ENCODE results near the gene IAH1. TPM values are rescaled to one million over a fixed set of nuclear protein-coding genes. Genes with fewer than 3 reads are reported as not detected.

IAH1 gene
- total RNA-seq, 1 experiment from 2014 or later = 25.0 TPM

DNA sequence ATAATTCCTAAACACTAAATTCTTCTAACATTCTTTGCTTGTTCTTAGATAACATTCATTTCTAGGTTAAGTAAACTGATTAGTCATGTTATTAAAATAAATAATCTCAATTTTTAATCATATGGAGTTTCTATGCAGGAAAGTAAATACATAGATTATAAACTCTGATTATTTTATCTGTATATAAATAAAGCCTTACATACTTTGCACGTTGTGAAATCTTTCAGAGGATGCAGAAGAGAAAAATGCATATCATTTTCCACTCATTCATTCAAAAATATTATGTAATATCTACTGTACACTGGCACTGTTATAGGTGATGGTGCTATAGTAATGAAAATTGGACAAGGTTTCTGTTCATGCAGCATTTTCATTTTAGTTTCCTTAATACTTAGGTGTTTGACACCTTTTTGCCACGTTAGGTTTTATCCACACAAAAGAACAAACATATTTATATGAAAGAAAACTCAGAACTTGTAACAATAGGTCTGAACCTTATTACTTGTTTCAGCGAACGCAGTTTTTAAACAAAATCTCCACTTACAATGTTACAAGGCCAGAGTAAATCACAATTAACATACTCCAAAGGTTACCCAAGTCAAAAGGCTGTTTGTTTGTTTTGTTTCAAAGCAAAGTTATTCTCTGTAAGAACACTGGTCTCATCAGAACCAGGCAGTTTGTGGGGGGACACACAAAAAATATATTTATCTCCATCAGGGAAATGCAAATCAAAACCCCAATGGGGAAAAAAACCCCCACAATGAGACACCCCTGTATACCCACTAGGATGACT is 53.8 kb downstream of the IAH1 start:
- H3K27ac Mint-ChIP-seq (ENCODE audit: unreplicated experiment) = no peak overlapping the region
- BruUV-seq (replicated peaks) = no TSS peak

DNA sequence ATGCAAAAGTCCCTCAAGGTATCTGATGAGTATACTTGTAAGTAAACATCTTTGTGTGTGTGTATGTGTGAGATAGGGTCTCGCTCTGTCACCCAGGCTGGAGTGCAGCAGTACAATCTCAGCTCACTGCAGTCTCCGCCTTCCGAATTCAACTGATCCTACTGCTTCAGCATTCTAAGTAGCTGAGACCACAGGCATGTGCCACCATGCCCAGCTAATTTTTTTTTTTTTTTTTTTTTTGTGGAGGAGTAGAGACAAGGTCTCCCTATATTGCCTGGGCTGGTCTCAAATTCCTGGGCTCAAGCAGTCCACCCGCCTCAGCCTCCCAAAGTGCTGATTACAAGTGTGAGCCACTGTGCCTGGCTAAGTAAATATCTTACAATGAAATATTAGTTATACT is 58.1 kb downstream of the IAH1 start:
- Mint-ChIP-seq H3K27ac (ENCODE audit: unreplicated experiment) (no peak overlapping the region), H3K36me3 (ENCODE audit: insufficient read depth, unreplicated experiment) (peaks cover 41% of the 10 kb centered on the region), H3K4me3 (ENCODE audit: low read depth, unreplicated experiment) (no peak overlapping the region), H3K9me3 (ENCODE audit: low read depth, unreplicated experiment) (no peaks in the 10 kb centered on the region), H3K27me3 (ENCODE audit: unreplicated experiment) (no peaks in the 10 kb centered on the region), H3K4me1 (ENCODE audit: low read depth, unreplicated experiment) (peaks cover 18% of the 10 kb centered on the region)
- intact Hi-C loops (cut with micrococcal nuclease; ENCODE audit: unreplicated experiment) = no loop called here
- no peak for DNase-seq
- no TSS peak for BruUV-seq (replicated peaks)
- CTCF ChIA-PET = no interaction called here
- TF ChIP-seq, protein P1, sequence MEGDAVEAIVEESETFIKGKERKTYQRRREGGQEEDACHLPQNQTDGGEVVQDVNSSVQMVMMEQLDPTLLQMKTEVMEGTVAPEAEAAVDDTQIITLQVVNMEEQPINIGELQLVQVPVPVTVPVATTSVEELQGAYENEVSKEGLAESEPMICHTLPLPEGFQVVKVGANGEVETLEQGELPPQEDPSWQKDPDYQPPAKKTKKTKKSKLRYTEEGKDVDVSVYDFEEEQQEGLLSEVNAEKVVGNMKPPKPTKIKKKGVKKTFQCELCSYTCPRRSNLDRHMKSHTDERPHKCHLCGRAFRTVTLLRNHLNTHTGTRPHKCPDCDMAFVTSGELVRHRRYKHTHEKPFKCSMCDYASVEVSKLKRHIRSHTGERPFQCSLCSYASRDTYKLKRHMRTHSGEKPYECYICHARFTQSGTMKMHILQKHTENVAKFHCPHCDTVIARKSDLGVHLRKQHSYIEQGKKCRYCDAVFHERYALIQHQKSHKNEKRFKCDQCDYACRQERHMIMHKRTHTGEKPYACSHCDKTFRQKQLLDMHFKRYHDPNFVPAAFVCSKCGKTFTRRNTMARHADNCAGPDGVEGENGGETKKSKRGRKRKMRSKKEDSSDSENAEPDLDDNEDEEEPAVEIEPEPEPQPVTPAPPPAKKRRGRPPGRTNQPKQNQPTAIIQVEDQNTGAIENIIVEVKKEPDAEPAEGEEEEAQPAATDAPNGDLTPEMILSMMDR (IDR thresholded peaks at IDR 0.05; ENCODE audit: unreplicated experiment) = no peak

More for the DNA sequence above, 53.8 kb downstream of the IAH1 start:
- intact Hi-C loops (cut with micrococcal nuclease; ENCODE audit: unreplicated experiment) = no loop called here
- no peak for DNase-seq
- CTCF ChIA-PET = no interaction called here
- Mint-ChIP-seq H3K27me3 (ENCODE audit: unreplicated experiment) (no peaks in the 10 kb centered on the region), H3K4me1 (ENCODE audit: low read depth, unreplicated experiment) (no peaks in the 10 kb centered on the region), H3K9me3 (ENCODE audit: low read depth, unreplicated experiment) (no peaks in the 10 kb centered on the region), H3K4me3 (ENCODE audit: low read depth, unreplicated experiment) (no peak overlapping the region), H3K36me3 (ENCODE audit: insufficient read depth, unreplicated experiment) (peaks cover 37% of the 10 kb centered on the region)
- TF ChIP-seq, protein P1 (IDR thresholded peaks at IDR 0.05; ENCODE audit: unreplicated experiment) = no peak

DNA sequence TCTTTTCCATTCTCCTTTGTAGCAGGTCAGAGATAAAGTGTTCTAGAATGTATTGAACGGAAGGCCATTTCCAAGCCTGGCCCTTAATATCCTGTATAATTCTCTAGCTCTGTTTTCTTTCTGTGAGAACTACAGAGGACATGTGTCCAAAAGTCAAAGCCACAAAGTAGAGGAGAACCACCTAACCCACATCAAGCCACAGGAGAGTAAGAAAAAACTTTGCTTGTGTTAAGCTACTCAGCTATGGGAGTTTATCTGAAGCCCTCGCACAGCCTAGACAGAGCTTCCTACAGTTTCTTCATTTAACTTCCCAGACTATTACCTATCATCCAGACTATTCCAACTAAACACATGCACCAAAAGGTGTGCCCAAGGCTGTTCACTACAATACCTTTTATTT is 59.3 kb downstream of the IAH1 start:
- peaks cover 18% of the 10 kb centered on the region for H3K4me1 Mint-ChIP-seq (ENCODE audit: low read depth, unreplicated experiment)
- no peaks in the 10 kb centered on the region for H3K9me3 Mint-ChIP-seq (ENCODE audit: low read depth, unreplicated experiment)
- CTCF ChIA-PET = interaction anchor here (0.7 kb wide), 1 partner anchor 80 kb away, joined by 3 read pairs; no protein-coding TSS in a partner anchor
- TF ChIP-seq, protein P1 (IDR thresholded peaks at IDR 0.05; ENCODE audit: unreplicated experiment) = no peak
- H3K4me3 Mint-ChIP-seq (ENCODE audit: low read depth, unreplicated experiment) = no peak overlapping the region
- intact Hi-C loops (cut with micrococcal nuclease; ENCODE audit: unreplicated experiment) = no loop called here
- peaks cover 32% of the 10 kb centered on the region for H3K36me3 Mint-ChIP-seq (ENCODE audit: insufficient read depth, unreplicated experiment)
- BruUV-seq (replicated peaks) = no TSS peak
- no peak for DNase-seq
- no peaks in the 10 kb centered on the region for H3K27me3 Mint-ChIP-seq (ENCODE audit: unreplicated experiment)
- no peak overlapping the region for H3K27ac Mint-ChIP-seq (ENCODE audit: unreplicated experiment)

DNA sequence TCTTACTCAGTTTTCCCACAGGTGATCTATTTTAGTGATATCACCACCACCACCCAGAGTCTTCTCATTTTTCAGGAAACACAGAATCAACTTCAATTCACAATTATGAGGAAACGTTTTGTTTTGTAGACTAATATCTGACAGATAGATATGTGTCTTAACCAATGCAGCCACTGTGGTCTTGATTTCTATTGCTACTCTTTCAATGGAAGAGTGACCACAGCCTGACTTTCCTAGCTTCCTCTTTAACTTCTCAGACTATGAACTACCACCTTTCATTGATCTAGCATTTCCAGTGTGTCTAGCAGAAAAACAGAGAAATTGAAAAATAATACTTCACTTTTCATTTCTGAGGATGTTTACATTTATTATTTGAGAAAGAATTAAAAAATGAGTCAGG is 60.8 kb downstream of the IAH1 start:
- H3K36me3 Mint-ChIP-seq (ENCODE audit: insufficient read depth, unreplicated experiment) = peaks cover 24% of the 10 kb centered on the region
- peaks cover 18% of the 10 kb centered on the region for H3K4me1 Mint-ChIP-seq (ENCODE audit: low read depth, unreplicated experiment)
- H3K4me3 Mint-ChIP-seq (ENCODE audit: low read depth, unreplicated experiment) = no peak overlapping the region
- no peak overlapping the region for H3K27ac Mint-ChIP-seq (ENCODE audit: unreplicated experiment)
- TF ChIP-seq, protein P1 (IDR thresholded peaks at IDR 0.05; ENCODE audit: unreplicated experiment) = no peak
- H3K9me3 Mint-ChIP-seq (ENCODE audit: low read depth, unreplicated experiment) = no peaks in the 10 kb centered on the region
- intact Hi-C loops (cut with micrococcal nuclease; ENCODE audit: unreplicated experiment) = no loop called here
- CTCF ChIA-PET = interaction anchor here (0.6 to 0.9 kb wide), 2 partner anchors 32 to 43 kb away, joined by 3 to 4 read pairs; no protein-coding TSS in a partner anchor
- BruUV-seq (replicated peaks) = no TSS peak
- no peaks in the 10 kb centered on the region for H3K27me3 Mint-ChIP-seq (ENCODE audit: unreplicated experiment)
- DNase-seq = no peak

Measured in Calu3 (cell line).